Gastroesophageal sphincter (tissue), 4 donors: ENCODE results near the gene PPP2R5C. TPM values are rescaled to one million over a fixed set of nuclear protein-coding genes. Genes with fewer than 3 reads are reported as not detected.
A peak's percentile ranks its signal among the peaks of the same experiment; 100 is the strongest.

Experiments
- ATAC-seq: fragments of 150-250 bp; one replicate; pipeline ENCODE4 v1.9.1; 2016; ENCODE audit warnings: mild to moderate bottlenecking, moderate library complexity
- H3K27ac ChIP-seq, 4 donors: fragments of 200-600 bp; sonication (generic) in 3 of 4; 1 replicate in 3 of 4; 2 replicates in 1 of 4; pipeline ENCODE4 v1.5.1; 2016 to 2019
- H3K27me3 ChIP-seq: fragments of 200-600 bp; sonication (generic); one replicate; pipeline ENCODE4 v1.5.1; 2019
- H3K36me3 ChIP-seq, 2 donors: fragments of 200-600 bp; sonication (generic); one replicate each; pipeline ENCODE4 v1.5.1; 2019; ENCODE audit warnings: control low read depth in 1 of 2
- H3K4me1 ChIP-seq, 3 donors: fragments of 200-600 bp; sonication (generic); 1 replicate in 2 of 3; 2 replicates in 1 of 3; pipeline ENCODE4 v1.5.1; 2016 to 2019; ENCODE audit warnings: control low read depth in 2 of 3
- H3K4me3 ChIP-seq, 2 donors: fragments of 200-600 bp; sonication (generic); one replicate each; pipeline ENCODE4 v1.5.1; 2019; ENCODE audit warnings: mild to moderate bottlenecking in 1 of 2, moderate library complexity in 1 of 2
- H3K9me3 ChIP-seq, 3 donors: fragments of 200-600 bp; sonication (generic); one replicate each; pipeline ENCODE4 v1.5.1; 2017 to 2019; ENCODE audit warnings: control low read depth in 2 of 3
- EP300 ChIP-seq: sonication (generic); formaldehyde crosslinking; IDR thresholded peaks from one replicate; pipeline ENCODE4 v1.6.1; 2017; ENCODE audit warnings: antibody characterized with exemption, mild to moderate bottlenecking
- POLR2A ChIP-seq, 2 donors: fragments of 450-650 bp; IDR thresholded peaks; one replicate each; pipeline ENCODE4 v1.6.1; 2017; ENCODE audit warnings: antibody characterized with exemption in 2 of 2, mild to moderate bottlenecking in 2 of 2, moderate library complexity in 1 of 2
- POLR2AphosphoS5 ChIP-seq: sonication (generic); formaldehyde crosslinking; IDR thresholded peaks from one replicate; pipeline ENCODE4 v1.6.1; 2017; ENCODE audit warnings: antibody characterized with exemption
- WGBS, 2 donors: methylation state at CpG; one replicate each; pipeline ENCODE4 v1.1.5; 2018; ENCODE audit warnings: low coverage in 1 of 2; 5-methylcytosine and 5-hydroxymethylcytosine counted together
- total RNA-seq, 4 donors: library from RNA; depleted of rRNA; stranded (reverse); fragments of >200 nt; gene quantifications; one replicate each; pipeline ENCODE4 v1.1.0, GENCODE V29; 2016
- TF ChIP-seq, protein P1 (sequence below), 4 experiments: fragments of 200-600 bp in 2 of 4; fragments of 450-650 bp in 2 of 4; sonication (generic) in 1 of 4; IDR thresholded peaks; one replicate each; pipeline ENCODE4 v1.5.1; 2017 to 2019; ENCODE audit warnings: antibody characterized with exemption in 4 of 4, mild to moderate bottlenecking in 2 of 4, moderate library complexity in 2 of 4

PPP2R5C gene
- total RNA-seq, 4 donors from 2014 or later = 123 to 199 (median 131) TPM

DNA sequence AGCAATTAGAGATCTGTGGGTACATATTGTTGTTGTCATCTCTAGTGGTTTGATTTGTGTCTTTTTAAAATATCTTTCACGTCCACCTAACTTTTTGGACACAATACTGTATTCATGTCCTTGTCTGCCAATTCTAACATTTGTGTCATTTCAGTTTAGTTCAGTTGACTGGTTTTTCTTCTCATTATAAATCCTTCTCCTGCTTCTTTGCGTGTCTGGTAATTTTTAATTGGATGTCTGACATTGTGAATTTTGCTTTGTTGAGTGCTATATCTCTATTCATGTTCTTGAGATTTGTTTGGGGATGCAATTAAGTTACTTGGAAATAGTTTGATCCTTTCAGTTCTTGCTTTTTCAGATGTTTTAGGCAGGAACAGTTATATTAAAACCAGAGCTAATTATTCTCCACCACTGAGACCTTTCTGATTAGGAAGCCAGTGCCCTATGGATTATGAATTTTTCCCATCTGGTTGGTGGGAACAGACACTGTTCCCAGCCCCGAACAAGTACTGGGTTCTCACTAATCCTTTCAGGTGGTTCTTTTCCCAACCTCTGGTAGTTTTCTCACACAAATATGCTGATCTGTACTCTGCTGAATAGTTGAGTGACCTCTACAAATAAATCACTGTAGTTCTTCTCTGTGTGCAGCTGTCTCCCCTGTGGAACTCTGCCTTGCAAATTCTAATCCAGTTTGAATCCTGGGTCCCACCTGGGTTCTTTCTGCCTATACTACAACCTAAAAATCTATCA is 111.7 kb downstream of the PPP2R5C start:
- H3K27ac ChIP-seq = peak overlapping the region in 1 of 4 donors; percentile 36
- peaks cover 0 to 56% (median 9%) of the 10 kb centered on the region in 3 donors for H3K4me1 ChIP-seq
- H3K4me3 ChIP-seq = no peak overlapping the region
- WGBS, 2 donors = 64 to 69% methylated on average over 3 of the region's 3 CpGs
- H3K27me3 ChIP-seq = no peaks in the 10 kb centered on the region
- no peaks in the 10 kb centered on the region for H3K9me3 ChIP-seq
- ATAC-seq = no peak
- H3K36me3 ChIP-seq = peaks cover 0 to under 1% of the 10 kb centered on the region in 2 donors
- TF ChIP-seq POLR2A (IDR thresholded peaks at IDR 0.05) (no peak), POLR2AphosphoS5 (no peak), EP300 (no peak)
- TF ChIP-seq, protein P1, sequence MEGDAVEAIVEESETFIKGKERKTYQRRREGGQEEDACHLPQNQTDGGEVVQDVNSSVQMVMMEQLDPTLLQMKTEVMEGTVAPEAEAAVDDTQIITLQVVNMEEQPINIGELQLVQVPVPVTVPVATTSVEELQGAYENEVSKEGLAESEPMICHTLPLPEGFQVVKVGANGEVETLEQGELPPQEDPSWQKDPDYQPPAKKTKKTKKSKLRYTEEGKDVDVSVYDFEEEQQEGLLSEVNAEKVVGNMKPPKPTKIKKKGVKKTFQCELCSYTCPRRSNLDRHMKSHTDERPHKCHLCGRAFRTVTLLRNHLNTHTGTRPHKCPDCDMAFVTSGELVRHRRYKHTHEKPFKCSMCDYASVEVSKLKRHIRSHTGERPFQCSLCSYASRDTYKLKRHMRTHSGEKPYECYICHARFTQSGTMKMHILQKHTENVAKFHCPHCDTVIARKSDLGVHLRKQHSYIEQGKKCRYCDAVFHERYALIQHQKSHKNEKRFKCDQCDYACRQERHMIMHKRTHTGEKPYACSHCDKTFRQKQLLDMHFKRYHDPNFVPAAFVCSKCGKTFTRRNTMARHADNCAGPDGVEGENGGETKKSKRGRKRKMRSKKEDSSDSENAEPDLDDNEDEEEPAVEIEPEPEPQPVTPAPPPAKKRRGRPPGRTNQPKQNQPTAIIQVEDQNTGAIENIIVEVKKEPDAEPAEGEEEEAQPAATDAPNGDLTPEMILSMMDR (IDR thresholded peaks at IDR 0.05) = no peak

DNA sequence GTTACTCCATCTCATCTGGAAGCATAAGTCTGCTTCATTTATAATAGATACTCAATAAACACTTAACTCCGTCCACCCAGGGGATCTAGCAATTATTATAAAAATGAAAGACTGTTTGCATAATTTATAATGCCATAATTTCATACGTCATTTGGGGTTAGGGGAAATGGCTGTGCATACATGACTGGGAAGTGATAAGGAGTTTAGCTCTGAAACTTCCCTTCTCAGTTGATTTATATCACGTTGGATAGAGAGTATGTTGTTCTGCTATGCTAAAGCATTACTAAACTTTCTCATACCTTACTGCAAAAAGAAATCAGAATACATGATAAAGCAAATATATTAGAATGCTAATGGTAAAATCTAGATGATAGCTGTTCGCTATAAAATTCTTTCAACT is 112.5 kb downstream of the PPP2R5C start:
- peaks cover 0 to 63% (median 9%) of the 10 kb centered on the region in 3 donors for H3K4me1 ChIP-seq
- H3K4me3 ChIP-seq = no peak overlapping the region
- H3K9me3 ChIP-seq = no peaks in the 10 kb centered on the region
- TF ChIP-seq, protein P1 (IDR thresholded peaks at IDR 0.05) = no peak
- no peak for TF ChIP-seq POLR2A (IDR thresholded peaks at IDR 0.05)
- TF ChIP-seq EP300 = no peak
- TF ChIP-seq POLR2AphosphoS5 = no peak
- no peak overlapping the region for H3K27ac ChIP-seq
- WGBS, 2 donors = 73 to 93% methylated on average over 3 to 4 of the region's 4 CpGs
- peaks cover 0 to 8% of the 10 kb centered on the region in 2 donors for H3K36me3 ChIP-seq
- H3K27me3 ChIP-seq = no peaks in the 10 kb centered on the region
- no peak for ATAC-seq

DNA sequence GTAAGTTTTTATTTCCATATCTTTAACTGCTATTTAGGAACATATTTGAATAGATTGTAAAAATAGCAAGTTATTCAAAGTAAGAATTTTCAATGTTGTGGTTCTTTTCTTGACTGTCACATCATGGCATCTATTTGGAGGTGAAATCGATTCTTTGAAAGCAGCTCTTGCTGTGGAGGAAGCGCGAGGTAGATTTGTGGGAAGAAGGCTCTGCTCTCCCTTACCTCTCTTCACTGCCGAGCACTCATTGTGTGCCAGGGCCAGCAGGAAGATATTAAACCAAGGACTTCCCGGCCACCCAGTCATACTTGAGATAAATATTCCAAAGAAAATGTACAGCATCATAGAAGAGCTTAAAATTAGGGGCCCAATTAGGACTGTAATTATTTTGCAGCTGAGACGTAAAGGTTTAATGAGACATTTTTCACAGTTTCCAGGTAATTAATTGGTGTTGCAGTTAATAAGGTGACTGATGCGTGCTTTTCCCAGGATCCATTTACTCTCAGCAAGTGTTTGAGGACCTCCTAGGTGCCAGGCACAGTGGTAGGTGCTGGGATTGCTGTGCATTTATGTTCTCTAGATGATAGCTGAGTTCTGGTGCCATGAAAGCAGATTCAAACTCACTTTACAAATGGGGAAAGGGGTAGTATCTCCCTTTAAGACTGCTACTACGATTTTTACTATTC is 113.7 kb downstream of the PPP2R5C start:
- Histone ChIP-seq H3K4me3 (no peak overlapping the region), H3K27ac (peak overlapping the region in 3 of 4 donors; percentile 18 to 74 (median 67)), H3K36me3 (peaks cover 0 to 16% of the 10 kb centered on the region in 2 donors), H3K4me1 (peaks cover 0 to 74% (median 9%) of the 10 kb centered on the region in 3 donors), H3K27me3 (no peaks in the 10 kb centered on the region), H3K9me3 (no peaks in the 10 kb centered on the region)
- no peak for ATAC-seq
- WGBS, 2 donors = 78 to 83% methylated on average over 7 of the region's 8 CpGs
- TF ChIP-seq POLR2A (IDR thresholded peaks at IDR 0.05) = no peak
- TF ChIP-seq, protein P1 (IDR thresholded peaks at IDR 0.05) = no peak
- TF ChIP-seq POLR2AphosphoS5 = no peak
- no peak for TF ChIP-seq EP300

DNA sequence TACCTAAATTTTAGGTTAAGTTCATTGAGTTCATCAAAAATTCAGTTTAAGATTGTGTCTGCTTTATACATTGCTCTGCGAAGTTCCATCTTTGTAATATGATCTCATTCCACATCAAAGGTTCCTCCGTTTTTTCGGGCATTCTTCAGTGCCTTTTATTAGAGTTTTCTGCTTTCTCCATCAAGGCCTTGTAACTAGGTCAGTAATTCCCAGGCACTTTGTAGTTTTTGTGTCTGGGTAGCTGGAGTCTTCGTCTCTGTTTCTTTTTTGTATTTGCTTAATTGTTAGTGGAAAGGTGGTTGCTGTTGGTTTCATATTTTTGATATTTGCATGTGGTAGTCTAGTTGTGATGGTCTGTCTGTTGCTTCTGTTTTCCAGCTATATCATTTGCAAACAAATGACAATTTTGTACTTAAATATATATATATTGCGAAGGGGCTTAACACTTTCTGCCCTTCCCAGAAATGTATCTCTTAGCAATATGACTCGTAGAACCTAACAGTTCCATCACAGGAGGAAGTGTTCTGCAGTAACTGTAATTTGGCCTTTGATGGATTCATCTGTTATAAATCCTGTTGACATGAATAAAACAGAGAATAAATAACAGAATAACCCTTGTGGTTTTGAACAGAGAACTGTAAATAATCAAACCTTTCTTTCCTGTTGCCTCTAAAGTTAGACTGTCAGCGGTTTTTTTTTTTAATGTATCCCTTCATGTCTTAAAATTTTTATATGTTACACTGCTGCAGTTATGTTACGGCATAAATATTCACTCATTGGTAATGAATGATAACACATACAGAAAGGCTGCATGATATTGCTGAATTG is 114.4 kb downstream of the PPP2R5C start:
- no peak for ATAC-seq
- Histone ChIP-seq H3K4me3 (no peak overlapping the region), H3K4me1 (peaks cover 0 to 72% (median 9%) of the 10 kb centered on the region in 3 donors), H3K36me3 (peaks cover 0 to 16% of the 10 kb centered on the region in 2 donors), H3K27ac (peak overlapping the region in 3 of 4 donors; percentile 18 to 74 (median 67)), H3K9me3 (no peaks in the 10 kb centered on the region), H3K27me3 (no peaks in the 10 kb centered on the region)
- TF ChIP-seq, protein P1 (IDR thresholded peaks at IDR 0.05) = no peak
- TF ChIP-seq POLR2A (IDR thresholded peaks at IDR 0.05) (no peak), EP300 (no peak), POLR2AphosphoS5 (no peak)
- 44 to 49% methylated on average over 8 of the region's 8 CpGs for WGBS, 2 donors
